SK-N-MC (cell line): ENCODE results near the gene PGM2L1.

ENCODE experiments used
- EZH2 ChIP-seq: fragments of 200-600 bp; sonication (generic); IDR thresholded peaks from one replicate; pipeline ENCODE4 v1.6.1; 2017; ENCODE audit warnings: antibody characterized with exemption
- FOXP2 ChIP-seq: optimal IDR thresholded peaks from 2 replicates; pipeline ENCODE3; 2011; ENCODE audit warnings: mild to moderate bottlenecking, moderate library complexity; ENCODE audit not compliant: insufficient read depth; ENCODE audit errors: extremely low read length, control extremely low read depth
- POLR2AphosphoS5 ChIP-seq: IDR thresholded peaks from 2 replicates; pipeline ENCODE4 v1.6.1; 2012; ENCODE audit warnings: mild to moderate bottlenecking, low read depth, low read length, borderline replicate concordance

GRCh38 chr11:74312326-74312725 lies 85.9 kb downstream of the PGM2L1 start:
- TF ChIP-seq POLR2AphosphoS5 = no peak
- TF ChIP-seq EZH2 = no peak
- no peak for TF ChIP-seq FOXP2
